HG02840 (cell line): ENCODE results near the gene FRMD4A.

Source experiments
- ATAC-seq: cut with Tn5 transposase; IDR thresholded peaks from one replicate; pipeline ENCODE4 v1.9.1; 2021; ENCODE audit warnings: mild to moderate bottlenecking, moderate library complexity, moderate number of reproducible peaks; ENCODE audit not compliant: unreplicated experiment, low FRiP score

FRMD4A gene

DNA sequence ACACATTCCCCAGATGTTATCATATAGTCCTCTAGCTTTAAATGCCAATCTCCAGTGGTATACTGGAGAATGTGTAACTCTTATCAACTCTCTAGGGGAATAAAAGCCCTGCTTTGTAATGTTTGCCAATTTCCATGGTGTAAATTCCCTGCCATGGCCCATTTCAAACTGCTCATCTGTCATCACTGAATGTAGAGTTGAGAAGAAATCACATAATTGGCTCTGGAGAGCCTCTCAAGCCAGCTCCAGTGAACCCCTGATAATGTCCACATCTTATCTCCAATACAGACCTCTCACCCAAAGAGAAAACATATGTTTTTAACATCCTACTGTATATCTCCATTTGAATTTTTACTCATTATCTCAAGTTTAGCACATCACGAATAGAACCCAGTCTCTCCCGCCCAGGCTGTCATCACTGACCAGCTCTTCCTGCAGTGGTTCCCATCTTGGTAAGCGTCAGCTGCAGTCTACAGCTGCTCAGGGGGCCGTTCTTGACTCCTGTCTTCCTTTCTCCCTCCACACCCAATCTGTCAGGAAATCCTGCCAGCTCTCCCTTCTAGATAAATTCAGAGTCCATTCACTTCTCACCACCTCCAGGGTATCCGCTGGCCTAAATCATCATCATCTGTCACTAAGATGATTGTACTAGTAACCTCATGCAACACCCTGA lies 332.4 kb downstream of the FRMD4A start:
- no peak for ATAC-seq

DNA sequence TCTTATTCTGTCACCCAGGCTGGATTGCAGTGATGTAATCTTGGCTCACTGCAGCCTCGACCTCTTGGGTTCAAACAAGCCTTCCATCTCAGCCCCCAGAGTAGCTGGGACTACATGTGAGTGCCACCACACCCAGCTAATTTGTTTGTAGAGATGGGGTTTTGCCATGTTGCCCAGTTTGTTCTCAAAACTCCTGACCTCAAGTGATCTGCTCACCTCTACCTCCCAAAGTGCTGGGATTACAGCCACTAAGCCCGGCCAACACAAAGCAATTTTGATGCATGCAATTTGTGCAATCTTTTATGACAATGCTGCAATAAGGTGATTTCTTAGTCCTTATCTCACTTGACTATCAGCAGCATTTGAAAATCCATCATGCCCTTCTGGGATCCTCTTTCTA lies 333.1 kb downstream of the FRMD4A start:
- ATAC-seq = no peak

DNA sequence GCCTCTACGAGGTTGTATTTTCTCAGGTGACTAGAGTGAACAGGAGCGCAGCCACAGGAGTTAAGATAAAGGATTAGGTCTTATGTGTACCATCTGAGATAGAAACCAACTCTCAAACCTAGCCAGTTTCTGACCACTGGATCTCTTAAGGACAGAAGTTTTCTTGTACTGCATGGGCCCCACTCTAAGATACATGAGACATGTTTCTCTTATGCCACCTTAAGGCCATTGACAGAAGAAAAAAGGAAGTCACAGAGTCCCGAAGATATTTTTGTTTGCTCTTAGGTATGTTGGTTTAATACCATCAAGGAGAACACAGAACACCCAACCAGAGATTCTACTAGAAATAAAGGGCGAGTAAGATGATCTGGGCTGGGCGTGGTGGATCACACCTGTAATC lies 335.8 kb downstream of the FRMD4A start:
- no peak for ATAC-seq

DNA sequence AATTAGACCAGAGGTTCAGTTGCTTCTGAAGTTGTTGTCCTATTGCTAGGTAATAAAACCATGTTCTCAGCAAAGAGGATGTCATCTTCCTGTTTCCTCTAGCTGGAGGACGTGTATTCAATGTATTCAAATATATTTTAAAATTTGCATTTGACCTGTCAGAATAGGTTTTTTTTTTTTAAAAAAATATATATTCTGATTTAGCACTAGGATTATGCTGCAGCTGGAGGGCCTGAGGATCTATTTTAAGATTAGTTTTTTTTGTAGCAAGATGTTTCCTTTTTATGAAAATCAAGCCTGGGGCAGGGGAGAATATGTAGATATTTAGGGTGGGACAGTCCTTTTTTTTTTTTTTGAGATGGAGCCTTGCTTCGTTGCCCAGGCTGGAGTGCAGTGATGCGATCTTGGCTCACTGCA lies 337.0 kb downstream of the FRMD4A start:
- ATAC-seq = no peak

DNA sequence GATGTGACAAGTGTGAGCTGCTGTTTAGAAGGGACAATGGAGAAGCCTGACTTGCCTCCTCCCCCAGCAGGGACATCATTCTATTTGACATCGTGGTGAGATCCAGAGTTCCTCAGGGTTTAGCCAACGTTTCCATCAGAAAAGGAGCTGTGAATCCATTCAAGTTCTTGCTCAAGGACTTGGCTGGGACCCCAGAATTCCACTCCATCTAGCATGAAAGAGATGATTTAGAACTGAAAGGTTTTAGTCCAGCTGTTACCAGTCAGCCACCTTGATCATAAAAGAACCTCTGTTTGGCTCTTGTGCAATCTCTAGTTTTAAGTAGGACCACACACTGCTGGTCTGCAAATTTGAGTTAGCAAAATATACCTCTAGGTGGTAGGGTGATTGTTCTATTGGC lies 337.6 kb downstream of the FRMD4A start:
- no peak for ATAC-seq

DNA sequence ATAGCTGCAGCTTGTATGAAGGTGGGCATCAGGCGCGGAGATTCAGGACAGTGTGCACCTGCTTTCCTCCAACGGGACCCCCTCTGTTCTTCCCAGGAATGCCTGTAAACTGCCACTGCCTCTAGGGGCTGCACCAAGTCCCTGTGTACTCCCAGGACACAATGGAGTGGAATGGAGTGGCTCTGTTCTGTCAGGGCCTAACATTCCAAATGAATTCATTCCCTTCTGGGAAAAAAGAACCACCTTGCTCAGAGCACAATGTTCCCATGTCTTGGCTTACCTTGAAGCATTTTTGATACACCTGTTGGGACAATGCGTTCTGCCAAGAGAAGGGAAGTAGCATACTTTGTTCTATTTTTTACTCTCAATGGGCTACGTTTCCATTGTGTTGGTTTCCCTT lies 339.4 kb downstream of the FRMD4A start:
- ATAC-seq = no peak

DNA sequence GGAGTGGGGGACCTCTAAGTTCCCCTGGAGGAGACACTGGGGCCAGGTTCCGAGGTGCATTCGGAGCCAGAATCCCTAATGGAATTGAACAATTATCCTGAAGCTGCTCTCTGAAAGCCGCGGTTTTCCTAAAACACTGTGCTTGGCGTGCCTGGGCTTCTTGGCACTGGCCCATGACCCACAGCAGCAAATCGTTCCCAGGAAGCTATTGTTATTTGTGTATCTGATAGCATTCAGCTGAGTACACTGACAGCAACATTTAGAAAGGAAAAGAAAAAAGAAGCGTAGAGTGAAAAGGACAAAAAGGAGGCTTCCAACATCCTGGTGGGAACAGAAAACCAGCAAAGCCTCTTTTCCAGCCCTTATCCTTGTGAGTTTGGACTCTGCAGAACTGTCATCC lies 339.8 kb downstream of the FRMD4A start:
- no peak for ATAC-seq

DNA sequence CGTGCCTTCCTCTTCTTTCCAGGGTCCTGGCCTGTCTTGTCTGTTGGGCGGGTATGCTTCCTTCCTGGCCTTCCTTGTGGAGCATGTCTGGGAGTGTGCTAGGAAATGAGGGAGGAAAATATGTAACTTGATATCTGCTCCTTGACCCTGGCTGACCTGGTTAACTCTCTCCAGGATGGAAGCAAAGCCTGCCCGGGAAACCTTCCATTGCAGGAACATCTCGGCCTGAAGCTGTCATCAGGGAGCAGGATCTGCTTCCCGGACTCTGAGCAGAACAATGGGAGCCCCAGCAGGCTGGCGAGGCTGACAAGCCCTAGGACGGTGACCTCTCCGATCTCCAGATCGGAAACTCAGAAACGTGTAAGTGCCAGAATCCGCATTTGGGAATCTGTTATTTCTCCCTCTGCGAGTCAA lies 340.3 kb downstream of the FRMD4A start:
- ATAC-seq = no peak

DNA sequence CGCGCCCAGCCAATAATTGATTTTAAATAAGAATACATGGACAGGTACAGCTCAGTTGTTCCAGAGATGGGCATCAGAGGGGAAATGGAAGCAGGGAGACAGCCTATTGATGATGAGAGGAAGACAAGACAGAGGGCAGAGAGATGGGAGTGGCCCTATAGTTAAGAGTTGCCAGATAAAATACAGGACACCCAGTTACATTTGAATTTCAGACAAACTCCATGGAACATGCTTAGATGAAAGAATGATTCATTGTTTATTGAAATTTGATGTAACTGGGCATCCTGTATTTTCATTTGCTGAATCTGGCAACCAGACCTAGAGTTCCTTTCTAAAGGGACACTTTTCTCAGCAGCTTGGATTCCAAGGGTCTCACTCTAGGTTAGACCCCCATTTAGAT lies 341.1 kb downstream of the FRMD4A start:
- no peak for ATAC-seq

DNA sequence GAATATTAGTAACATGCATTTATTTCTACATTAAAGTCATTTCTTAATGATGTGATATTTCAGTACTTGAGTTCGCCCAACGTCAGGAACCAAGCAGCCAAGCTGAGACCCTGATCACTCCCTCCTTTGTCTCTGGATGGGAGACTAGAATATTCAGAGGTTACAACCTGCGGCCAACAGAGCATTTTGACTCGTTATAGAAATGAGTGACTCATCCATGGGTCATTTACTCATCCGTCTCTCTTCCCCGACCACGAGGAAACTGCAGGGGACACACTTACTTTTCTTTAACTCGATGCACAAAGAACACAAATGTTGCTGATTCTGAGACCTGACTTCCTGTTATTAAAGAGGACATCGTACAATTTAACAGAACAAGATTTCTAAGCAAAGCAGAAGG lies 343.3 kb downstream of the FRMD4A start:
- no peak for ATAC-seq

DNA sequence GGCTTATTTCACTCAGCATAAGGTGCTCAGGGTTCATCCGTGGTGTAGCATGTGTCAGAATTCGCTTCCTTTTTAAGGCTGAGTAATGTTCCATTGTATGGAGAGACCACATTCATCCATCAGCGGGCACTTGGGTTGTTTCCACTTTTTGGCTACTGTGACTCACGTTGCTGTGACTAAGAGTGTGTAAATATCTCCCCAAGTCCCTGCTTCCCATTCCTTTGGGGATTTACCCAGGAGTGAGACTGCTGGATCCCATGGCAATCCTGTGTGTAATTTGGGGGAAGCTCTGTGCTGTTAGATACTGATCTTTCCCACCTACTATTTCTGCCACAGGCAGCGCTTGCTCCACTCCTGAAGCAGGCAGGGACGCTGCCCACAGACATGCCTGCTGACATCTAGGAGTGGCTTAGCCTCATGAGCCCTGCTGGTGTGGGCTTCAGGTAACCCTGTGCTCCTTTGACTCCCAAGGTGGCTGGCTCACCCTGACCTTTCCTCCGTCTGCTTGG lies 346.0 kb downstream of the FRMD4A start:
- ATAC-seq = no peak

DNA sequence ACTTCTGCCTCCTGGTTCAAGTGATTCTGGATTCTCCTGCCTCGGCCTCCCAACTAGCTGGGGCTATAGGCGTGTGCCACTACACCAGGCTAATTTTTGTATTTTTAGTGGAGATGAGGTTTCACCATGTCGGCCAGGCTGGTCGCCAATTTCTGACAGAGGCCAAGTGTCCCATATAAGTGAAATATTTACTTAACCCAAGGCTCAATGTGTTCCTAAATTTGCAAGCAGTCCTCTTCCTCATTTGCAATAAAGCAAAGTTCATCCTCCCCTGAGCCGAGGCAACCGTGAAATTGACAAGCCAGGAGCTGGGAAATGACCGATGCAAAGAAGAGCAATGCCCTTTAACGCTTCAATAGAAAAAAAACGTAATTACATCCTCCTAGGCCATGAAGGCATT lies 347.7 kb downstream of the FRMD4A start:
- ATAC-seq = no peak

DNA sequence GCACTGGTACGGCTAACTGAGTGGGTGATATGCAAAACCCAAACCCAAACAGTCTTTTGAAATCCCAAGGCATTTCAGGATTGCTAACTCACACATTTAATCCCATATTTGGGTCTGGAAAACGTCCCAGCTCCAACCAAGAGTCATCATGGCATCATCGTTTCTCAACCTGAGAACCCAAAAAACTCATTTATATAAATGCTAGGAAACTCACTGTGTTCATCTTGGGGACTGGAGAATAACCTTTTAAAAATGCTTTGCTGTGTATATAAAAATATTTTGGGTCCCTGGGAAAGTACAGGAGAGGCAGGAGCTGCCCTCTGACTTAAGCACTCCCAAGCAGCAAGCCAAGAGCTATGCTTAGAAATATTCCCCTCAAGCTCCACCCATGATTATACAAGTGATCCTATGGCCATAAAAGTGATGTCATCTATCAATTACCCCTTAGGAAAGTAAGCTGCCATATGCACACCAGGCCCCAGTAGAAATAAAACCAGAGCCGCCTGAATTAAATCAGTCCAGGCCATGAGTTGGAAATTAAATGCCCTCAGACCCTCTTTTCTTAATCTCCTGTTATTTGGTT lies 352.1 kb downstream of the FRMD4A start:
- no peak for ATAC-seq

DNA sequence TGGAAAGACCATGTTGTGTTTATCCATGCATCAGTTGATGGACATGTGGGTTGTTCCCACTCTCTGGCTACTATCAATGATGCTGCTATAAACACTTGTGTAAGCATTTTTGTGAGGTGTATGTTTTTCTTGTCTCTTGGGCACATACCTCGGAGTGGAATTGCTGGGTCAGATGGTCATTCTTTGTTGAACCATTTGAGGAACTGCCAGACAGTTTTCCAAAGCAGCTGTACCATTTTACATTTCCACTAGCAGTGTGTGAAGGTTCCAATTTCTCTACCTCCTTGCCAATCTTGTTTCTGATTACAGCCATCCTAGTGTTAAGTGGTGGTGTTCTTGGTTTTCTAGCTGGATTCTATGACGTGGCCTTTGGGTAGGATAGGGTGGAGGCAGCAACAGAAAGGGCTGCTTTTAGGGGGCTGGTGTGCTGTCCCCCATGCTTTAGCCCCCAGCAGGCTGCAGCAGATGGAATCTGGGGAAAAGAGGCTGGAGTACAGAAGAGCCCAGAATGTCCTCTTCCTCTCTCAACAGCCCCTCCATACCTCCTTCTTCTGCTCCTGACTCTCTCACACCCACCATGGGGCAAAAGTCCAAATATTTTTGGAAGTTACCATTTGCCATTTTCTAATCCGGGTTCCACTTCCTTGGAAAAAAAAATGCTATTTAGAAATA lies 352.7 kb downstream of the FRMD4A start:
- no peak for ATAC-seq

DNA sequence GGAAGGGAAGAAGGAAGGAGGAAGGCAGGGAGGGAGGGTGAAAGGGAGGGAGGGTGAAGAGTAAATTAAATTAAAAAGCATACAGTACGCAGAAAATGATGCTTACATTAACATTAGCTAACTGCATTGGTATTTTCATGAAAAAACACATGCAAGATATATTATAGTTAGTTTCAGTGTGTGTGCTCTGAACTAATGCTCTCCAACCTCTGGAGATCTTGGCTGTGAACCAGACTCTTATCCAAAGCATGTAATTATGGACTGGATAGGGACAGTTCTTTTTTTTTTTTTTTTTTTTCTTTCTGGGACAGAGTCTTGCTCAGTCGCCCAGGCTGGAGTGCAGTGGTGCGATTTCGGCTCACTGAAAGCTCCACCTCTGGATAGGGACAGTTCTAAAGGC lies 357.0 kb downstream of the FRMD4A start:
- ATAC-seq = no peak

DNA sequence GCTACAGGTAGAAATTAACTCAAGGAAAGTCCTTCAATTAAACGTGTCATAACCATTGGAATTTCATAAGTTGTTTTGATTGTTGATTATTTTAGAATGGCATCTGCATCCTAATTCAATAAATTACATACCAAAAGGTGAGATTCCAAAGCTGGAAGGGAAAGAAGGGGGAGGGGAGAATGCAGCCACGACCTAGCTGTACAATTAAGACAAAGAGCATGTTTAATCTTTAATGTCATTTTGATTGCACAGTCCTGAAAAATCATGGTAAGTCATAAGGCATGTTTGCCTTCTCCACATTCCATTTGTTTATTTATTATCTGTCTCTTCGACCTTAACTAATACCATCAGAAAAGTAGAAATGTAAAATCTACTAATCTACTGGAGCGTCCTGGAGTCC lies 358.1 kb downstream of the FRMD4A start:
- no peak for ATAC-seq

DNA sequence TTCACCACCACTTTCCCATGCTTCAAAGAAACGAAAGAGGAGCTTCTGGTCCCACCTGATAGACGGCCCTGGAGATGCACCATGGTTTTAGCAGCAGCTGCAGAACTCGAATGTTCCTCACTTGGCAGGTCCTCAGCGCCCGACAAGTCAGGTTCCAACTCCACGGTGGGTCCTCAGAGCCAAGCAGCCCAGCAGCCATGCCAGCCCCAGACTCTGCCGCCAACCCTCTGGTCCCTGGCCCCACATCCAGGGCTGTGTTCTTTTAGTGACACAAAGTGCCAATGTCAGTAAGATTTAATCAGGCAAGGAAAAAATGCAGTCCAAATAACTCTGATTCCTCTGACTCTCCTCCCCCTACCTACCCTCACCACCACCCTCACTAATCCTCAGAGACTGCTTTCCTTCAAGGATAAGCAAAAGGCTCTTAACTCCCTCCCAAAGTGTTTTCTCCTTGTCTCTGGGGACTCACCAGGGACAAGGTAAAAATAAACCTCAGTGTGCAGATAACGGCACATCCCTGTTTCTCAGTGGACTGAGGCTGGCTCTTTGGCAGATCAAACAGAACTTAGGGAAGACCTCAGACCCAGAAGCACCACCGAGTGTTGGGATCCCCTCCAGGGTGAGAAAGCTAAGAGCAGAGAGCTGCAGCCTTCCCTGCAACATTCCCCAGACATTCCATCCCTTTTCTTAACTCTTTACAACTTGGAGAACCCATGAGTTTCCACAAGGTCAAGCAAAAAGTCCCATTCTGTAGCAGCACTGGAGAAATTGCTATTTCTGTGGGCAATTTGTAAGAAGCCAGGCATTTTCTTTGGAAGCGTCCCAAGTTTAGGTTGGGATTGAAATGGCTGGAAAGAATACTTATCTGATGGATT lies 358.9 kb downstream of the FRMD4A start:
- no peak for ATAC-seq

DNA sequence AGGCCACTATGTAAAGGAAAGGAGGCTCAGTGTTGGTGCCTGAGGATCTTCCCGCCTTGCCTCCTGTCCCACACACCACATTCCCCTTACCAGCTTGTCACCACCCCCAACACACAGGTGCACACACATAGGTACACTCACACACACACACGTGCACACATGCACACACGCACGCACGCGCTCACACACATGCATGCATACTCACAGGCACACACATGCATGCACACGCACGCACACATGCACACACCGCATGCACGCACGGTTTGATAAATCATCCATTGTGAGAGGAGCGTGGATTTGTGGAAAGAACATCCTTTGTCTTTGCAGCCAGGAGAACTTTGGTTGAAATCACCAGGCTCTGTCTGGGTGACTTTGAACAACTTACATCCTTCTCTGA lies 359.8 kb downstream of the FRMD4A start:
- ATAC-seq = no peak

DNA sequence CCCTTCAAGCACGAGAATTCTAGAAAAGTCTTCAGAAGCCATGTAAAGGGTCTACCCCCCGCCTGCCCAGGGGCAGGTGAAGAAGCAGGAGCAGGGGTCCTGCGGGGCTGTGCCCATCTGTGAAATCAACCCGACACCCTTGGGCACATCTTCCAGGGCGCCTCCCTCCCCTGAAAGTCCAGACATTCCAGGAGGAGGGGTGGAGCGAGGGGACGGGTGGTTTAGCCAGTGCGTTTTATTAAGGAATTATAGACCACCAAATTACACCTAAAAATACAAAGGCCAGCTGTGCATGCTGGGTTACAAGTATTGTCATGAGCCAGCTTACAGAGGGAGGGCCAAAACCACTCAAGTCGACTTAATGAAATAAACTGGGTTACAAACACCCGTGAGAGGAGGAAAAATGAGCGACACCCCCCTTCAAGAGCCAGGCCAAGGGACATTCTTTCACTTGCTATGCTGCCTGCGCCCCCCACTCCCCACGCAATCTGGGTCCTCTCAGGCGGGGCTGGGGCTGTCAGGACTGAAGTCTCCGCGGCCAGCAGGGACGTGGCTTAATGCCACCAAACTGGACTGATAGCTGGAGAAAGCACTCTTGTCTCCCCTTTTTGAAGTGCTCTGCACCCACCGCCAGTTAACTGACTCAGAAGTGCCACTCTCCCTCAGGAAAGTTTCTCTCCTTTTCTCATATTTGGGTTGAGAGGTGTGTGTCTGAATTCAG lies 360.3 kb downstream of the FRMD4A start:
- no peak for ATAC-seq

DNA sequence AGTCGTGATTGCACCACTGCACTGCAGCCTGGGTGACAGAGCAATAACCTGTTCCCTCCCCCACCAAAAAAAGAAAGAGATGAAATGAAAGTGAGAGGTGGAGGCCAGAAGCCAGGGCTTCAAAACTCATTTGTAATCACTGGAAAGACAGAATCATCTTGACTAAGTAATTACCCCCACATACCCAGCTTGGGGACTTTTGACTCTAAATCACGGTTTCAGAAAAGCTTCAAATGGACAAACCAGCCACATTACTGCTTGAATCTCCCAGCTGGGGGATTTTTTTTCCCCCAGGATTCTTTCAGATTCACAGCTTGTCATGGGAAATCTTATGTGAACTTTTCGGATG lies 361.0 kb downstream of the FRMD4A start:
- no peak for ATAC-seq
